ENCODE results near the gene DDR1.

DDR1 gene

DNA sequence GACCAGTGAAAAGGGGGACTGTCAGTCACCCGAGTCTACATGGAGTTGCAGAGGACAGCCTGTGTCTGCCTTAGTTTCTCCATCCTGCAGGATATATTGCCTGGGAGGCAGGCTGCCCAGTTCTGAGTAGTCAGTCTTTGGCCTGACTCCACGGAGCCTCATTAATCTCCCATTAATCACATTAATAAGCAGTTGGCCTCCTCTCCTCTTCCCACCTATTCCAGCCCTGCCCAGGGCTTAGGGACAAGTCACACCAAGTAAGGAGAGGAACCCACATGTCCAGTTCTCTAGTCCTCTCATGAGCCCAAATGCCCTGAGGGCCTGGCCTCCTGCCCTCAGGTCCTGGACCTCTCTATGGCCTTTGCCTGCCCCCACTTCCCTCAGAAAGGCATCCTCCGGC lies 55.2 kb downstream of the DDR1 start:
- Histone ChIP-seq H3K4me1 (no peaks in the 10 kb centered on the region), H3K9me3 (no peaks in the 10 kb centered on the region), H3K4me3 (ENCODE audit: low read depth, low read length) (no peak overlapping the region), H3K27me3 (peaks cover 29% of the 10 kb centered on the region), H3K36me3 (no peaks in the 10 kb centered on the region)
- TF ChIP-seq, protein P1, sequence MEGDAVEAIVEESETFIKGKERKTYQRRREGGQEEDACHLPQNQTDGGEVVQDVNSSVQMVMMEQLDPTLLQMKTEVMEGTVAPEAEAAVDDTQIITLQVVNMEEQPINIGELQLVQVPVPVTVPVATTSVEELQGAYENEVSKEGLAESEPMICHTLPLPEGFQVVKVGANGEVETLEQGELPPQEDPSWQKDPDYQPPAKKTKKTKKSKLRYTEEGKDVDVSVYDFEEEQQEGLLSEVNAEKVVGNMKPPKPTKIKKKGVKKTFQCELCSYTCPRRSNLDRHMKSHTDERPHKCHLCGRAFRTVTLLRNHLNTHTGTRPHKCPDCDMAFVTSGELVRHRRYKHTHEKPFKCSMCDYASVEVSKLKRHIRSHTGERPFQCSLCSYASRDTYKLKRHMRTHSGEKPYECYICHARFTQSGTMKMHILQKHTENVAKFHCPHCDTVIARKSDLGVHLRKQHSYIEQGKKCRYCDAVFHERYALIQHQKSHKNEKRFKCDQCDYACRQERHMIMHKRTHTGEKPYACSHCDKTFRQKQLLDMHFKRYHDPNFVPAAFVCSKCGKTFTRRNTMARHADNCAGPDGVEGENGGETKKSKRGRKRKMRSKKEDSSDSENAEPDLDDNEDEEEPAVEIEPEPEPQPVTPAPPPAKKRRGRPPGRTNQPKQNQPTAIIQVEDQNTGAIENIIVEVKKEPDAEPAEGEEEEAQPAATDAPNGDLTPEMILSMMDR (IDR thresholded peaks at IDR 0.05; ENCODE audit: low read depth, low read length), result no peak
- no peak for DNase-seq

DNA sequence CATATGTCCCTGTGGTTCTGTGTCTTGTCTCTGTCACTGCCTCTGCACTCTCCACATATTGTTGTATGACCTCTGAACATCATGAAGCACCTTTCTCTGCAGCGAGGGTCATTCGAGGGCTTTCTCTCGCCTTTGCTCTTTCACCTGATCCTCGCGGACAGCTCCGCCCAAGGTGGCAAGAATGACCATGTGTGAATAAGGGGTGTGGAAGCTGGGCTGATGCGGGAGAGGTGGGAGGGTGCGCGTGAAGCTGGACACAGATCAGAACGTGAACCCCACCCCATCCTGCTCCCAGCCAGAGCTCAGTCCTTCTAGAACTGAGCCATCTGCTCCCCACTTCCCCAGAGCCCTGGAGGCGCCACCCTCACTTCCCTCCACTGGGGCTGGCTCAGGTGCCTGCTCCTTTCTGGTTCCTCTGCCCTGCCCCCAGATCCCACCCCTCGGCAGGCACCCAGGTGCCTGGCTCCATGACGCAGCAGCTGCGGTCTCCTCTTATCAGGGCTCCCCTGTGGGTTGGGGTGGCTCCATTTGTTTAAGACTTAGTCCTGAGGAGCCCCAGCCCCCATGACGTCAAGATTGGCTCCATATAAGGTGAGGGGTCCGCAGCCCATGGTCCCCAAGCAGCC lies 56.2 kb downstream of the DDR1 start, which contains the start of gene MUCL3:
TSS of gene MUCL3 (plus strand) at position 613 of the 626 bp plus-strand sequence. CDS start 27 bp downstream, outside the sequence.
- H3K9me3 ChIP-seq, result no peaks in the 10 kb centered on the region
- no peak within 1 kb of the TSS for H3K4me3 ChIP-seq (ENCODE audit: low read depth, low read length)
- TF ChIP-seq, protein P1 (IDR thresholded peaks at IDR 0.05; ENCODE audit: low read depth, low read length), result no peak
- peaks cover 29% of the 10 kb centered on the region for H3K27me3 ChIP-seq
- no peak for DNase-seq
- H3K36me3 ChIP-seq, result no peaks in the 10 kb centered on the region
- no peaks in the 10 kb centered on the region for H3K4me1 ChIP-seq

DNA sequence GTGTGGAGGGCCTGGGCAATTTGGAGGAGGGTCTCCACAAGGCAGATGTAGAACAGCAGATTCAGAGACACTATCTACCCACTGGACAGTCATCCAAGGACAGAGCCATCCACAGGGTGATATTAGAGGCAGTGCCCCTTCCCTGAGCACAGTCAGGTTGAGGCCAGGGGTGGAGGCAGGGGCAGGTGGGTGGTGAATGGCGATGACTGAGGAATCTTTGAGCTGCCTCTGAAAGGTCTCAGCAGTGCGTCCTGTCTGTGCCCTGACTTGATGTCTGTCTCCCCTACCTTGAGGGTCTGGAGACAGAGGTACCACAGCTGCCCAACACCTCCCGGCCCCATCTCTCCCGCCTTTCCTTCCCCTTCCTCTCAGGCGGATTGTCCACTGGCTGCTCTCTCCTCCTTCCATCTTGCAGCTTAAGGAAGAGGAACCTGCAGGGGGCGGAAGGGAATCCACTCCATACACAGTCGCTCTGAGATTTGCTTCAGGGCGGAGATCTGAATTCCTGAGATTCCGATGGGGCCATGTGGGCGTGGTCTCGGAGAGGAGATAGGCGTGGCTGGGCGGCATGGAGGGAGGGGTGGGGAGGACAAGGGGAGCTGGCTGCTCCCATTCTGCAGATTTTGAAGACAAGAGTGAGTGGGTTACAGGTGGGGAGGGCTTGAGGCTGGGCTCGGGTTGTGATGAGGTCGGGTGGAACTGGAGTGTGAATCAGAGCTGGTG lies 58.2 kb downstream of the DDR1 start:
- H3K9me3 ChIP-seq, result no peaks in the 10 kb centered on the region
- peaks cover 36% of the 10 kb centered on the region for H3K27me3 ChIP-seq
- H3K4me3 ChIP-seq (ENCODE audit: low read depth, low read length), result no peak overlapping the region
- DNase-seq, result no peak
- no peaks in the 10 kb centered on the region for H3K36me3 ChIP-seq
- H3K4me1 ChIP-seq, result no peaks in the 10 kb centered on the region
- TF ChIP-seq, protein P1 (IDR thresholded peaks at IDR 0.05; ENCODE audit: low read depth, low read length), result peak; percentile 26; the same call in 1 of the 2 replicates

DNA sequence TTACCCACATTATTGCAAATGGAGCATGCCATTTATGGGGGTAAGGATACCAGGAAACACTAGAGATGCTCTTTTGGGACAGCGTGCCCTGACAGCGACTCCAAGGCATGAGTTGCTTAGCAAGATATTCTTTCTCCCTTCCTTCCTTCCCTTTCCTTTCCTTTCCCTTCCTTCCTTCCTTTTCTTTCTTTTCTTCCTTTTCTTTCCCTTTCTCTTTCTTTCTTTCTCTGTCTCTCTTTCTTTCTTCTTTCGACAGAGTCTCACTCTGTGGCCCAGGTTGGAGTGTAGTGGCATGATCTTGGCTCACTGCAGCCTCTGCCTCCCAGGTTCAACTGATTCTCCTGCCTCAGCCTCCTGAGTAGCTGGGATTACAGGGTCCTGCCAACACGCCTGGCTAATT lies 59.7 kb downstream of the DDR1 start:
- Histone ChIP-seq H3K4me1 (no peaks in the 10 kb centered on the region), H3K36me3 (no peaks in the 10 kb centered on the region), H3K4me3 (ENCODE audit: low read depth, low read length) (no peak overlapping the region), H3K9me3 (no peaks in the 10 kb centered on the region), H3K27me3 (peaks cover 26% of the 10 kb centered on the region)
- TF ChIP-seq, protein P1 (IDR thresholded peaks at IDR 0.05; ENCODE audit: low read depth, low read length), result no peak
- no peak for DNase-seq

DNA sequence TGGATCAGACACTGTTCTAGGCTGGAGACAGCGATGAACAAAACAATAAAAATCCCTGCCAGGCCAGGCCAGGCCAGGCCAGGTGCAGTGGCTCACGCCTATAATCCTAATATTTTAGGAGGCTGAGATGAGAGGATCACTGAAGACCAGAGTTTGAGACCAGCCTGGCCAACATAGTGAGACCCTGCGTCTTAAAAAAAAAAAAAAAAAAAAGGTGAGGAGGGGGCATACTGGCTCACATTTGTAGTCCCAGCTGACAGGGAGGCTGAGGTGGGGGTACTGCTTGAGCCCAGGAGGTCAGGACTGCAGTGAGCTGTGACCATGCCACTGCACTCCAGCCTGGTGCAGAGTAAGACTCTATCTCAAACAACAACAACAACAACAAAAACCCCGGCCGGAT lies 61.0 kb downstream of the DDR1 start:
- no peak for DNase-seq
- TF ChIP-seq, protein P1 (IDR thresholded peaks at IDR 0.05; ENCODE audit: low read depth, low read length), result no peak
- peaks cover 26% of the 10 kb centered on the region for H3K27me3 ChIP-seq

DNA sequence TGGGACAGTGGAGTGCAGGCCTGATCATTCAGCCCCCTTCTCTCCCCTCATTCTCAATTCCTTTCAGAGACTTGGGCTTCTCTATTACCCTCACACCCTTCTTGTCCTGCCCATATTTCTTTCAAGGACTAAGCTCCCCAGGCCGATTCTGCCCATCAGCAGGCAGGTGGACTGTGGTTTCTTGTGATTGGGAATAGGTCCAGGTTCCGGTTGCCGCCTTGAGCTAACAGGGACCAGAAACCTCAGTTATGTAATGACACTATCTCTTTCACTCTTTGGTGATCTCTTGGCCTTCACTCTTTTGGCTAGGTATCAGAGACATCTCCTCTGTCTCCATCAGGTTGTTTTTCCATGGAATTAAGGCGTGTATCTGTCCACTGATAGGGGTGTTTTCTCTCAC lies 62.9 kb downstream of the DDR1 start:
- Histone ChIP-seq H3K9me3 (no peaks in the 10 kb centered on the region), H3K36me3 (no peaks in the 10 kb centered on the region), H3K4me3 (ENCODE audit: low read depth, low read length) (no peak overlapping the region), H3K4me1 (no peaks in the 10 kb centered on the region), H3K27me3 (peaks cover 21% of the 10 kb centered on the region)
- DNase-seq, result no peak
- TF ChIP-seq, protein P1 (IDR thresholded peaks at IDR 0.05; ENCODE audit: low read depth, low read length), result no peak

More for the DNA sequence above, 61.0 kb downstream of the DDR1 start:
- no peaks in the 10 kb centered on the region for H3K4me1 ChIP-seq
- no peaks in the 10 kb centered on the region for H3K36me3 ChIP-seq
- H3K9me3 ChIP-seq, result no peaks in the 10 kb centered on the region
- H3K4me3 ChIP-seq (ENCODE audit: low read depth, low read length), result no peak overlapping the region
